GM12892 (cell line): Measurements from ENCODE around the gene ERBB4.

Source experiments
- POLR2A ChIP-seq: IDR thresholded peaks from 2 replicates; pipeline ENCODE4 v1.6.1; 2011; ENCODE audit warnings: low read depth, low read length, control low read depth
- POLR2AphosphoS5 ChIP-seq: IDR thresholded peaks from 2 replicates; pipeline ENCODE4 v1.6.1; 2011; ENCODE audit warnings: low read depth, low read length, control low read depth
- TAF1 ChIP-seq: IDR thresholded peaks from 2 replicates; pipeline ENCODE4 v1.6.1; 2011; ENCODE audit warnings: low read depth, mild to moderate bottlenecking, control low read depth, low read length, borderline replicate concordance

- no peak for TF ChIP-seq TAF1
- no peak for TF ChIP-seq POLR2AphosphoS5
- TF ChIP-seq POLR2A, result no peak
These were observed 474.3 kb downstream of the ERBB4 start for GRCh38 chr2:212064318-212064717.
